Testis (tissue), 2 donors: ENCODE data around the gene BRAT1.

ENCODE experiments used
- CTCF ChIP-seq, 3 experiments: fragments of 450-650 bp in 2 of 3; fragments of 200-600 bp in 1 of 3; sonication (generic) in 1 of 3; IDR thresholded peaks; one replicate each; pipeline ENCODE4 v1.5.1; 2016 to 2019; ENCODE audit warnings: antibody characterized with exemption in 3 of 3, mild to moderate bottlenecking in 2 of 3, moderate library complexity in 1 of 3
- POLR2A ChIP-seq: fragments of 450-650 bp; IDR thresholded peaks from one replicate; pipeline ENCODE4 v1.6.1; 2017; ENCODE audit warnings: antibody characterized with exemption, mild to moderate bottlenecking, moderate library complexity

GRCh38 chr7:2525658-2526630 lies 29.4 kb downstream of the BRAT1 start:
- TF ChIP-seq CTCF (IDR thresholded peaks at IDR 0.05) (no peak), POLR2A (no peak)
